ENCODE data around the gene C10orf90. TPM values are rescaled to one million over a fixed set of nuclear protein-coding genes. Genes with fewer than 3 reads are reported as not detected.
"Not testable (repeated sequence)": the region's sequence is repeated elsewhere in the genome, so short reads cannot be mapped to it uniquely, and the experiment has no call there.

C10orf90 gene
- total RNA-seq, 1 donor from 2014 or later = 0.41 TPM

- not testable (repeated sequence) for DNase-seq (ENCODE audit: low spot score in 2 of 2); FAIRE-seq
Observed at GRCh38 chr10:126379166-126379565, 291.3 kb downstream of the C10orf90 start.

DNA sequence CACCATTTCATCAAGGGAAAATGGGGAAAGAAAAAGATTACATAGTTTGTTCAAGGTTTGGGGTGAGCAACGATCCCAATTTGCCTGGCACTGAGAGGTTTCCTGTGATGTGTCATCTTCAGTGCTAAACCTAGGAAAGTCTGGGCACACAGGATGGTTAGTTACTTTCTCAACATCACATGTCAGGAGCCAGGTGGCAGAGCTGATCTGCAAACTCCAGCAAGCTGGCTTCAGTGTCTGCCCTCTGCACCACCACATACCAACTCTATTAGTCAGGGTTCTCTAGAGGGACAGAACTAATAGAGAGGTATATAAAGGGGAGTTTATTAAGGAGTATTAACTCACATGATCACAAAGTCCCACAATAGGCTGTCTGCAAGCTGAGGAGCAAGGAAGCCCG lies 293.5 kb downstream of the C10orf90 start:
- DNase-seq (ENCODE audit: low spot score in 2 of 2) = no peak

GRCh38 chr10:126375926-126376554 lies 294.5 kb downstream of the C10orf90 start:
- no peak for FAIRE-seq

More for the DNA sequence above, 293.5 kb downstream of the C10orf90 start:
- FAIRE-seq = no peak

GRCh38 chr10:126375299-126375698 lies 295.2 kb downstream of the C10orf90 start:
- FAIRE-seq (no peak), DNase-seq (ENCODE audit: low spot score in 2 of 2) (no peak)

More at GRCh38 chr10:126375926-126376554, 294.5 kb downstream of the C10orf90 start:
- DNase-seq (ENCODE audit: low spot score in 2 of 2) = no peak

Other genes starting within 250 kb of the C10orf90 start
- 14.3 TPM for gene DOCK1, start 234.7 kb upstream of the C10orf90 start, total RNA-seq